Sigmoid colon (tissue), 7 donors: Measurements from ENCODE around the gene CEACAM21. TPM values are rescaled to one million over a fixed set of nuclear protein-coding genes. Genes with fewer than 3 reads are reported as not detected.

Experiments
- DNase-seq: peaks from one replicate; pipeline ENCODE4 v3.0.0-alpha.2; 2019
- H3K27ac ChIP-seq, 4 donors: fragments of 200-600 bp; sonication (generic); one replicate each; pipeline ENCODE4 v1.5.1; 2016 to 2019; ENCODE audit warnings: mild to moderate bottlenecking in 1 of 4
- H3K27me3 ChIP-seq, 3 donors: fragments of 200-600 bp; sonication (generic); one replicate each; pipeline ENCODE4 v1.5.1; 2019; ENCODE audit warnings: mild to moderate bottlenecking in 1 of 3
- H3K36me3 ChIP-seq, 4 donors: fragments of 200-600 bp; sonication (generic); one replicate each; pipeline ENCODE4 v1.5.1; 2016 to 2019
- H3K4me1 ChIP-seq, 4 donors: fragments of 200-600 bp; sonication (generic); one replicate each; pipeline ENCODE4 v1.5.1; 2017 to 2019
- H3K4me3 ChIP-seq, 4 donors: fragments of 200-600 bp; sonication (generic); one replicate each; pipeline ENCODE4 v1.5.1; 2017 to 2019; ENCODE audit warnings: mild to moderate bottlenecking in 2 of 4, moderate library complexity in 1 of 4
- H3K9me3 ChIP-seq, 4 donors: fragments of 200-600 bp in 3 of 4; sonication (generic) in 3 of 4; one replicate each; pipeline versions ENCODE4 v1.5.1 to v1.6.1; 2013 to 2019
- CTCF ChIP-seq, 4 experiments: fragments of 450-650 bp in 3 of 4; fragments of 200-600 bp in 1 of 4; IDR thresholded peaks; one replicate each; pipeline ENCODE4 v1.5.1; 2016 to 2019; ENCODE audit warnings: antibody characterized with exemption in 4 of 4, mild to moderate bottlenecking in 3 of 4, moderate library complexity in 2 of 4
- EP300 ChIP-seq, 4 donors: sonication (generic); formaldehyde crosslinking; IDR thresholded peaks; one replicate each; pipeline ENCODE4 v1.6.1; 2017; ENCODE audit warnings: antibody characterized with exemption in 4 of 4
- POLR2A ChIP-seq, 2 donors: fragments of 450-650 bp; IDR thresholded peaks; one replicate each; pipeline ENCODE4 v1.6.1; 2016; ENCODE audit warnings: antibody characterized with exemption in 2 of 2, mild to moderate bottlenecking in 2 of 2, moderate library complexity in 2 of 2
- POLR2AphosphoS5 ChIP-seq, 4 donors: sonication (generic); formaldehyde crosslinking; IDR thresholded peaks; one replicate each; pipeline ENCODE4 v1.6.1; 2017; ENCODE audit warnings: antibody characterized with exemption in 4 of 4
- WGBS, 2 donors: extraction: QIAGEN DNeasy Blood & Tissue Kit; methylation state at CpG; one replicate each; pipeline ENCODE4 v1.1.7; 2013; 5-methylcytosine and 5-hydroxymethylcytosine counted together
- intact Hi-C: fragments of 100-400 bp; cut with DNase I; formaldehyde crosslinking; loops from one replicate; pipeline ENCODE4 v1.15.1; 2023
- polyA plus RNA-seq, 3 donors: library from polyadenylated mRNA; stranded (reverse); fragments of 200-250 nt; gene quantifications; one replicate each; pipeline ENCODE4 v1.2.3, GENCODE V29; 2013
- total RNA-seq, 4 donors: library from RNA; depleted of rRNA; stranded (reverse); fragments of >200 nt; gene quantifications; one replicate each; pipeline ENCODE4 v1.1.0, GENCODE V29; 2016
- donor health status: healthy with polysubstance abuse.
- donor health status: Bipolar disorder and iron deficiency.
- donor health status: healthy.

The CEACAM21 gene
- total and polyA plus RNA-seq, 7 donors, result 1.5 to 11.9 (median 3.2) TPM; not detected in 3

- no peaks in the 10 kb centered on the region for H3K4me1 ChIP-seq
- WGBS, 2 donors, result 50 to 73% methylated on average over 4 of the region's 4 CpGs
- no peak overlapping the region for H3K4me3 ChIP-seq
- TF ChIP-seq CTCF (IDR thresholded peaks at IDR 0.05) (no peak), POLR2A (IDR thresholded peaks at IDR 0.05) (no peak), EP300 (IDR thresholded peaks at IDR 0.05) (no peak), POLR2AphosphoS5 (IDR thresholded peaks at IDR 0.05) (no peak)
- no peaks in the 10 kb centered on the region for H3K9me3 ChIP-seq
- peaks cover 0 to 30% (median 4%) of the 10 kb centered on the region in 3 donors for H3K27me3 ChIP-seq
- DNase-seq, result no peak
- intact Hi-C loops, result no loop called here
- H3K36me3 ChIP-seq, result no peaks in the 10 kb centered on the region
- no peak overlapping the region for H3K27ac ChIP-seq
Measured at GRCh38 chr19:41601771-41602170, 25.8 kb downstream of the CEACAM21 start.

GRCh38 chr19:41604831-41605230 lies 28.9 kb downstream of the CEACAM21 start:
- WGBS, 2 donors, result 36 to 52% methylated on average over 3 of the region's 3 CpGs

GRCh38 chr19:41606215-41606837 lies 30.4 kb downstream of the CEACAM21 start:
- intact Hi-C loops, result no loop called here
- Histone ChIP-seq H3K27me3 (no peaks in the 10 kb centered on the region), H3K27ac (no peak overlapping the region), H3K4me1 (no peaks in the 10 kb centered on the region), H3K9me3 (no peaks in the 10 kb centered on the region), H3K4me3 (no peak overlapping the region), H3K36me3 (no peaks in the 10 kb centered on the region)
- DNase-seq, result no peak
- TF ChIP-seq POLR2A (IDR thresholded peaks at IDR 0.05) (no peak), POLR2AphosphoS5 (IDR thresholded peaks at IDR 0.05) (no peak), CTCF (IDR thresholded peaks at IDR 0.05) (no peak), EP300 (IDR thresholded peaks at IDR 0.05) (no peak)
- WGBS, 2 donors, result 83 to 85% methylated on average over 5 of the region's 5 CpGs

More at GRCh38 chr19:41604831-41605230, 28.9 kb downstream of the CEACAM21 start:
- H3K4me1 ChIP-seq, result no peaks in the 10 kb centered on the region
- H3K27ac ChIP-seq, result no peak overlapping the region
- H3K4me3 ChIP-seq, result no peak overlapping the region
- DNase-seq, result no peak
- peaks cover 0 to 6% (median 0%) of the 10 kb centered on the region in 3 donors for H3K27me3 ChIP-seq
- no peaks in the 10 kb centered on the region for H3K9me3 ChIP-seq
- intact Hi-C loops, result no loop called here
- TF ChIP-seq POLR2A (IDR thresholded peaks at IDR 0.05), result no peak
- TF ChIP-seq CTCF (IDR thresholded peaks at IDR 0.05), result no peak
- TF ChIP-seq EP300 (IDR thresholded peaks at IDR 0.05), result no peak
- no peak for TF ChIP-seq POLR2AphosphoS5 (IDR thresholded peaks at IDR 0.05)
- H3K36me3 ChIP-seq, result no peaks in the 10 kb centered on the region

- TF ChIP-seq EP300 (IDR thresholded peaks at IDR 0.05) (no peak), POLR2AphosphoS5 (IDR thresholded peaks at IDR 0.05) (no peak), POLR2A (IDR thresholded peaks at IDR 0.05) (no peak), CTCF (IDR thresholded peaks at IDR 0.05) (no peak)
Measured at GRCh38 chr19:41607668-41608067, 31.7 kb downstream of the CEACAM21 start.

GRCh38 chr19:41610789-41611188 lies 34.8 kb downstream of the CEACAM21 start:
- H3K4me1 ChIP-seq, result no peaks in the 10 kb centered on the region
- H3K27me3 ChIP-seq, result peaks cover 0 to 11% (median 0%) of the 10 kb centered on the region in 3 donors
- TF ChIP-seq CTCF (IDR thresholded peaks at IDR 0.05), result no peak
- TF ChIP-seq POLR2AphosphoS5 (IDR thresholded peaks at IDR 0.05), result no peak
- H3K9me3 ChIP-seq, result no peaks in the 10 kb centered on the region
- no peaks in the 10 kb centered on the region for H3K36me3 ChIP-seq
- no peak overlapping the region for H3K4me3 ChIP-seq
- H3K27ac ChIP-seq, result no peak overlapping the region
- intact Hi-C loops, result no loop called here
- no peak for DNase-seq

More at GRCh38 chr19:41607668-41608067, 31.7 kb downstream of the CEACAM21 start:
- Histone ChIP-seq H3K4me1 (no peaks in the 10 kb centered on the region), H3K27me3 (peaks cover 0 to 5% (median 0%) of the 10 kb centered on the region in 3 donors), H3K36me3 (no peaks in the 10 kb centered on the region), H3K4me3 (no peak overlapping the region), H3K27ac (no peak overlapping the region), H3K9me3 (no peaks in the 10 kb centered on the region)
- intact Hi-C loops, result no loop called here
- no peak for DNase-seq
- 73 to 81% methylated on average over 1 of the region's 1 CpG for WGBS, 2 donors
